Neural cell (in vitro differentiated cells): Measurements from ENCODE around the gene MED12. TPM values are rescaled to one million over a fixed set of nuclear protein-coding genes. Genes with fewer than 3 reads are reported as not detected.

Experiments
- H2AFZ ChIP-seq: fragments of 200-600, 300-800 bp; sonication (generic), shearing (Covaris generic); 2 replicates; pipeline ENCODE4 v1.6.0; 2014; ENCODE audit warnings: low read depth, mild to moderate bottlenecking, antibody characterized with exemption, low read length, moderate library complexity
- H3F3A ChIP-seq: fragments of 200-600 bp; shearing (Covaris generic); 2 replicates; pipeline ENCODE4 v1.6.1; 2016; ENCODE audit warnings: mild to moderate bottlenecking, moderate library complexity, mixed read lengths, antibody characterized with exemption, low read length; ENCODE audit not compliant: insufficient read depth, poor library complexity, severe bottlenecking
- H3K27ac ChIP-seq: fragments of 200-600, 300-800 bp; sonication (generic), shearing (Covaris generic); 2 replicates; pipeline ENCODE4 v1.5.1; 2014; ENCODE audit warnings: mild to moderate bottlenecking, low read length, moderate library complexity
- H3K27me3 ChIP-seq: fragments of 300-800, 200-600 bp; sonication (generic), shearing (Covaris generic); 2 replicates; pipeline ENCODE4 v1.6.0; 2014; ENCODE audit warnings: mild to moderate bottlenecking, low read depth, low read length, moderate library complexity; ENCODE audit not compliant: insufficient read depth
- H3K36me3 ChIP-seq: fragments of 300-800, 200-600 bp; sonication (generic), shearing (Covaris generic); 2 replicates; pipeline ENCODE4 v1.5.1; 2014; ENCODE audit warnings: mild to moderate bottlenecking, antibody characterized with exemption, low read length, moderate library complexity; ENCODE audit not compliant: insufficient read depth
- H3K4me2 ChIP-seq: fragments of 300-800, 200-600 bp; sonication (generic), shearing (Covaris generic); 2 replicates; pipeline ENCODE4 v1.6.0; 2014; ENCODE audit warnings: mild to moderate bottlenecking, low read length
- H3K4me3 ChIP-seq: fragments of 300-800, 200-600 bp; sonication (generic), shearing (Covaris generic); 2 replicates; pipeline ENCODE4 v1.5.1; 2014; ENCODE audit warnings: mild to moderate bottlenecking, low read length, moderate library complexity
- H3K79me2 ChIP-seq: fragments of 200-600 bp; shearing (Covaris generic); replicated peaks from 2 replicates; pipeline ENCODE4 v1.6.0; 2014; ENCODE audit warnings: mild to moderate bottlenecking, low read length, moderate library complexity; ENCODE audit not compliant: insufficient read depth
- H3K9ac ChIP-seq: fragments of 300-800, 200-600 bp; sonication (generic), shearing (Covaris generic); 2 replicates; pipeline ENCODE4 v1.6.1; 2016; ENCODE audit warnings: mild to moderate bottlenecking, low read length, mixed read lengths
- H3K9me2 ChIP-seq: fragments of 200-600 bp; shearing (Covaris generic); 2 replicates; pipeline ENCODE4 v1.6.1; 2016; ENCODE audit warnings: mild to moderate bottlenecking, low read length, mixed read lengths; ENCODE audit not compliant: insufficient read depth
- H3K9me3 ChIP-seq: fragments of 200-600, 300-800 bp; sonication (generic), shearing (Covaris generic); 2 replicates; pipeline ENCODE4 v1.6.1; 2016; ENCODE audit warnings: mild to moderate bottlenecking, mixed run types, low read length, moderate library complexity, mixed read lengths
- H4K20me1 ChIP-seq: fragments of 200-600 bp; shearing (Covaris generic); 2 replicates; pipeline ENCODE4 v1.6.1; 2016; ENCODE audit warnings: mild to moderate bottlenecking, mixed run types; ENCODE audit not compliant: insufficient read depth
- EP300 ChIP-seq: fragments of 450-650 bp; conservative IDR thresholded peaks from 2 replicates; pipeline ENCODE4 v1.6.1; 2014; ENCODE audit warnings: antibody characterized with exemption, mild to moderate bottlenecking, moderate library complexity; ENCODE audit not compliant: poor library complexity, severe bottlenecking
- EZH2 ChIP-seq: fragments of 200-600, 300-800 bp; shearing (Covaris generic), sonication (generic); IDR thresholded peaks from 2 replicates; pipeline ENCODE4 v1.6.1; 2014; ENCODE audit warnings: antibody characterized with exemption, low read length, borderline replicate concordance, mild to moderate bottlenecking; ENCODE audit not compliant: insufficient read depth, poor library complexity, severe bottlenecking
- MXI1 ChIP-seq: fragments of 450-650 bp; conservative IDR thresholded peaks from 2 replicates; pipeline ENCODE4 v1.6.1; 2014; ENCODE audit warnings: antibody characterized with exemption, mild to moderate bottlenecking; ENCODE audit not compliant: poor library complexity, severe bottlenecking
- POLR2AphosphoS5 ChIP-seq: IDR thresholded peaks from 2 replicates; pipeline ENCODE4 v1.6.1; 2012
- RAD21 ChIP-seq: fragments of 450-650 bp; conservative IDR thresholded peaks from 2 replicates; pipeline ENCODE4 v1.6.1; 2014; ENCODE audit warnings: antibody characterized with exemption, mild to moderate bottlenecking, moderate library complexity
- SMC3 ChIP-seq: fragments of 450-650 bp; conservative IDR thresholded peaks from 2 replicates; pipeline ENCODE4 v1.6.1; 2014; ENCODE audit warnings: antibody characterized with exemption, mild to moderate bottlenecking, moderate library complexity; ENCODE audit not compliant: poor library complexity
- TAF1 ChIP-seq: IDR thresholded peaks from 2 replicates; pipeline ENCODE4 v1.6.1; 2012; ENCODE audit warnings: low read depth
- polyA plus RNA-seq: library from polyadenylated mRNA; depleted of rRNA; stranded (reverse); fragments of >200 nt; gene quantifications from 2 replicates; pipeline ENCODE4 v1.2.3, GENCODE V29; 2014
- TF ChIP-seq, protein P1 (sequence below): fragments of 450-650 bp; IDR thresholded peaks from 2 replicates; pipeline ENCODE4 v1.5.1; 2014; ENCODE audit warnings: antibody characterized with exemption, mild to moderate bottlenecking, moderate library complexity; ENCODE audit not compliant: poor library complexity, severe bottlenecking
- TF ChIP-seq, protein P2 (sequence below): IDR thresholded peaks from 2 replicates; pipeline ENCODE4 v1.6.1; 2012; ENCODE audit warnings: borderline replicate concordance

Gene MED12
- polyA plus RNA-seq, 1 donor from 2014 or later: 5.6 TPM

DNA sequence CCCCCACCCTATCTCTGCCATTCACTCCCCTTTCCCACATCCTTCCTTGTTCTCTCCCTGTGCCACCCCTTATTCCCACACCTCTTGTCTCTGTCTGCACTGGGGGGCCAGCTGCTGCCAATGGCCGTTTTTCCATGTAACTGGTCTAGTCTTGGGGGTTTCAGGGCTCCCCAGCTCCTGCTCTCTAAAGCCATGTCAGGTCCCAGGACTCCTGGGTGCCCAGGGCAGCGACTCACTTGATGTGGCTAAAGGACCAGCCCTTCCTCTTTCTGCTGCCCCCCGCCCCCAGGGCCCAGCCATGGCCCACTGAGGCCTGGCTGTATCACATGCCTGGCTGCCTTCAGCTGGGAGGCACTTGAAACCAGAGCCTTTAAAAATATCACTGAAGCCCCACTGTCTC is 36.2 kb downstream of the MED12 start:
- no peak overlapping the region for H3K4me2 ChIP-seq
- no peaks in the 10 kb centered on the region for H3K9me3 ChIP-seq
- no peak overlapping the region for H3K9ac ChIP-seq
- no peak overlapping the region for H3K27ac ChIP-seq
- no peak overlapping the region for H2AFZ ChIP-seq
- H3F3A ChIP-seq: no peaks in the 10 kb centered on the region
- H3K36me3 ChIP-seq: no peaks in the 10 kb centered on the region
- H3K4me3 ChIP-seq: no peak overlapping the region
- H3K27me3 ChIP-seq: no peaks in the 10 kb centered on the region
- no peak for TF ChIP-seq POLR2AphosphoS5
- TF ChIP-seq RAD21: no peak
- no peak for TF ChIP-seq TAF1
- TF ChIP-seq MXI1: no peak
- TF ChIP-seq, protein P1, sequence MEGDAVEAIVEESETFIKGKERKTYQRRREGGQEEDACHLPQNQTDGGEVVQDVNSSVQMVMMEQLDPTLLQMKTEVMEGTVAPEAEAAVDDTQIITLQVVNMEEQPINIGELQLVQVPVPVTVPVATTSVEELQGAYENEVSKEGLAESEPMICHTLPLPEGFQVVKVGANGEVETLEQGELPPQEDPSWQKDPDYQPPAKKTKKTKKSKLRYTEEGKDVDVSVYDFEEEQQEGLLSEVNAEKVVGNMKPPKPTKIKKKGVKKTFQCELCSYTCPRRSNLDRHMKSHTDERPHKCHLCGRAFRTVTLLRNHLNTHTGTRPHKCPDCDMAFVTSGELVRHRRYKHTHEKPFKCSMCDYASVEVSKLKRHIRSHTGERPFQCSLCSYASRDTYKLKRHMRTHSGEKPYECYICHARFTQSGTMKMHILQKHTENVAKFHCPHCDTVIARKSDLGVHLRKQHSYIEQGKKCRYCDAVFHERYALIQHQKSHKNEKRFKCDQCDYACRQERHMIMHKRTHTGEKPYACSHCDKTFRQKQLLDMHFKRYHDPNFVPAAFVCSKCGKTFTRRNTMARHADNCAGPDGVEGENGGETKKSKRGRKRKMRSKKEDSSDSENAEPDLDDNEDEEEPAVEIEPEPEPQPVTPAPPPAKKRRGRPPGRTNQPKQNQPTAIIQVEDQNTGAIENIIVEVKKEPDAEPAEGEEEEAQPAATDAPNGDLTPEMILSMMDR: no peak
- TF ChIP-seq EZH2: no peak
- TF ChIP-seq, protein P2, sequence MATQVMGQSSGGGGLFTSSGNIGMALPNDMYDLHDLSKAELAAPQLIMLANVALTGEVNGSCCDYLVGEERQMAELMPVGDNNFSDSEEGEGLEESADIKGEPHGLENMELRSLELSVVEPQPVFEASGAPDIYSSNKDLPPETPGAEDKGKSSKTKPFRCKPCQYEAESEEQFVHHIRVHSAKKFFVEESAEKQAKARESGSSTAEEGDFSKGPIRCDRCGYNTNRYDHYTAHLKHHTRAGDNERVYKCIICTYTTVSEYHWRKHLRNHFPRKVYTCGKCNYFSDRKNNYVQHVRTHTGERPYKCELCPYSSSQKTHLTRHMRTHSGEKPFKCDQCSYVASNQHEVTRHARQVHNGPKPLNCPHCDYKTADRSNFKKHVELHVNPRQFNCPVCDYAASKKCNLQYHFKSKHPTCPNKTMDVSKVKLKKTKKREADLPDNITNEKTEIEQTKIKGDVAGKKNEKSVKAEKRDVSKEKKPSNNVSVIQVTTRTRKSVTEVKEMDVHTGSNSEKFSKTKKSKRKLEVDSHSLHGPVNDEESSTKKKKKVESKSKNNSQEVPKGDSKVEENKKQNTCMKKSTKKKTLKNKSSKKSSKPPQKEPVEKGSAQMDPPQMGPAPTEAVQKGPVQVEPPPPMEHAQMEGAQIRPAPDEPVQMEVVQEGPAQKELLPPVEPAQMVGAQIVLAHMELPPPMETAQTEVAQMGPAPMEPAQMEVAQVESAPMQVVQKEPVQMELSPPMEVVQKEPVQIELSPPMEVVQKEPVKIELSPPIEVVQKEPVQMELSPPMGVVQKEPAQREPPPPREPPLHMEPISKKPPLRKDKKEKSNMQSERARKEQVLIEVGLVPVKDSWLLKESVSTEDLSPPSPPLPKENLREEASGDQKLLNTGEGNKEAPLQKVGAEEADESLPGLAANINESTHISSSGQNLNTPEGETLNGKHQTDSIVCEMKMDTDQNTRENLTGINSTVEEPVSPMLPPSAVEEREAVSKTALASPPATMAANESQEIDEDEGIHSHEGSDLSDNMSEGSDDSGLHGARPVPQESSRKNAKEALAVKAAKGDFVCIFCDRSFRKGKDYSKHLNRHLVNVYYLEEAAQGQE: no peak
- TF ChIP-seq SMC3: no peak
- no peak for TF ChIP-seq EP300
- no peaks in the 10 kb centered on the region for H3K79me2 ChIP-seq
- H3K9me2 ChIP-seq: no peaks in the 10 kb centered on the region
- no peaks in the 10 kb centered on the region for H4K20me1 ChIP-seq

DNA sequence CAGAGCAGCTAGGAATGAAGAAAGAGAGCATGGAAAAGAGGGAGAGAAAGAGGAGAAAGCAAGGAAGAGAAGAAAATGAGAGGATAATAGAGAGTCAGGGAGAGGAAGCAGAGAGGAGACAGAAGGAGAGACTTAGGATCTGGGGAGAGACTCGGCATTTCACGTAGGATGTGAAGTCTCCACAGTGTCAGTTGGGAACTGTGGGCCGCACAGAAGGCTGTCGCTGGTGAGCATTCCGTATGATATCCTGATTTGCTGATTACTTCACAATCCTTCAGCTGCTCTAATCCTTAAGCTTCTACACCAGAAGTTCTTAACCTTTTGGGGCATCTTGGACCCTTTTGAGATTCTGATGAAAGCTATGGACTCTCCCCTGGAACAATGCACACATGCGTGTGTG is 40.2 kb downstream of the MED12 start:
- no peak overlapping the region for H3K4me3 ChIP-seq
- no peak overlapping the region for H2AFZ ChIP-seq
- no peak overlapping the region for H3K27ac ChIP-seq
- no peak overlapping the region for H3K4me2 ChIP-seq
- H3K9me2 ChIP-seq: no peaks in the 10 kb centered on the region
- no peaks in the 10 kb centered on the region for H3K79me2 ChIP-seq
- no peak overlapping the region for H3K9ac ChIP-seq
- H3K36me3 ChIP-seq: no peaks in the 10 kb centered on the region
- TF ChIP-seq EZH2 (no peak), EP300 (no peak), POLR2AphosphoS5 (no peak), RAD21 (no peak), TAF1 (no peak), SMC3 (no peak), MXI1 (no peak)
- TF ChIP-seq, protein P1: no peak
- TF ChIP-seq, protein P2: no peak
- no peaks in the 10 kb centered on the region for H3K27me3 ChIP-seq
- no peaks in the 10 kb centered on the region for H3F3A ChIP-seq
- H3K9me3 ChIP-seq: no peaks in the 10 kb centered on the region
- no peaks in the 10 kb centered on the region for H4K20me1 ChIP-seq
